ENCODE measurements around the gene ARID3B. TPM values are rescaled to one million over a fixed set of nuclear protein-coding genes. Genes with fewer than 3 reads are reported as not detected.

ARID3B gene
- total and polyA plus RNA-seq, 2 of the 13 experiments (the other 11 are each of a cell fraction or from before 2014, with no cell fraction given), result 5.3 to 12.8 TPM

GRCh38 chr15:74620636-74621545 lies 79.9 kb downstream of the ARID3B start (continued):
- no peak for TF ChIP-seq ZBTB40 (IDR thresholded peaks at IDR 0.05)
- TF ChIP-seq ZBTB40 (CRISPR knock-in tag; IDR thresholded peaks at IDR 0.05), result no peak
- no peak for TF ChIP-seq ZBTB8A (CRISPR knock-in tag; IDR thresholded peaks at IDR 0.05; ENCODE audit: borderline replicate concordance, low read depth)
- no peak for TF ChIP-seq ZNF354B (CRISPR knock-in tag; IDR thresholded peaks at IDR 0.05)
- TF ChIP-seq ZNF496 (CRISPR knock-in tag; IDR thresholded peaks at IDR 0.05; ENCODE audit: insufficient replicate concordance), result no peak
- no peak for TF ChIP-seq NFE2L1 (CRISPR knock-in tag; IDR thresholded peaks at IDR 0.05; ENCODE audit: borderline replicate concordance)
- TF ChIP-seq RFXANK (CRISPR knock-in tag; IDR thresholded peaks at IDR 0.05), result no peak
- TF ChIP-seq SRY (CRISPR knock-in tag; IDR thresholded peaks at IDR 0.05), result no peak
- TF ChIP-seq NR2C2 (CRISPR knock-in tag; IDR thresholded peaks at IDR 0.05; ENCODE audit: borderline replicate concordance), result 0 out of 2 replicates have a peak, but pooled peaks have one; percentile 20
- no peak for TF ChIP-seq ZNF124 (CRISPR knock-in tag; IDR thresholded peaks at IDR 0.05)
- no peak for TF ChIP-seq CHD4 (IDR thresholded peaks at IDR 0.05; ENCODE audit: borderline replicate concordance, low read length)
- TF ChIP-seq GFI1 (CRISPR knock-in tag; IDR thresholded peaks at IDR 0.05; ENCODE audit: borderline replicate concordance), result no peak
- no peak for TF ChIP-seq PHF5A (CRISPR knock-in tag; IDR thresholded peaks at IDR 0.05; ENCODE audit: low read depth, unreplicated experiment)
- TF ChIP-seq, protein P1, sequence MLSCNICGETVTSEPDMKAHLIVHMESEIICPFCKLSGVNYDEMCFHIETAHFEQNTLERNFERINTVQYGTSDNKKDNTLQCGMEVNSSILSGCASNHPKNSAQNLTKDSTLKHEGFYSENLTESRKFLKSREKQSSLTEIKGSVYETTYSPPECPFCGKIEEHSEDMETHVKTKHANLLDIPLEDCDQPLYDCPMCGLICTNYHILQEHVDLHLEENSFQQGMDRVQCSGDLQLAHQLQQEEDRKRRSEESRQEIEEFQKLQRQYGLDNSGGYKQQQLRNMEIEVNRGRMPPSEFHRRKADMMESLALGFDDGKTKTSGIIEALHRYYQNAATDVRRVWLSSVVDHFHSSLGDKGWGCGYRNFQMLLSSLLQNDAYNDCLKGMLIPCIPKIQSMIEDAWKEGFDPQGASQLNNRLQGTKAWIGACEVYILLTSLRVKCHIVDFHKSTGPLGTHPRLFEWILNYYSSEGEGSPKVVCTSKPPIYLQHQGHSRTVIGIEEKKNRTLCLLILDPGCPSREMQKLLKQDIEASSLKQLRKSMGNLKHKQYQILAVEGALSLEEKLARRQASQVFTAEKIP (CRISPR knock-in tag; IDR thresholded peaks at IDR 0.05; ENCODE audit: borderline replicate concordance), result no peak
- TF ChIP-seq, protein P2, sequence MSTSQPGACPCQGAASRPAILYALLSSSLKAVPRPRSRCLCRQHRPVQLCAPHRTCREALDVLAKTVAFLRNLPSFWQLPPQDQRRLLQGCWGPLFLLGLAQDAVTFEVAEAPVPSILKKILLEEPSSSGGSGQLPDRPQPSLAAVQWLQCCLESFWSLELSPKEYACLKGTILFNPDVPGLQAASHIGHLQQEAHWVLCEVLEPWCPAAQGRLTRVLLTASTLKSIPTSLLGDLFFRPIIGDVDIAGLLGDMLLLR (CRISPR knock-in tag; IDR thresholded peaks at IDR 0.05), result no peak
- TF ChIP-seq ZFX (CRISPR knock-in tag; IDR thresholded peaks at IDR 0.05; ENCODE audit: low read depth), result peak; percentile 84

Measured in HepG2 (cell line).